ENCODE measurements around the gene NLRP13. TPM values are rescaled to one million over a fixed set of nuclear protein-coding genes. Genes with fewer than 3 reads are reported as not detected.
"Not testable (repeated sequence)": the region's sequence is repeated elsewhere in the genome, so short reads cannot be mapped to it uniquely, and the experiment has no call there.

The NLRP13 gene
- total RNA-seq, 1 experiment from 2014 or later, result not detected

- Histone ChIP-seq H3K36me3 (ENCODE audit: control insufficient read depth, insufficient read depth, low read length) (no peaks in the 10 kb centered on the region), H3K27me3 (ENCODE audit: control insufficient read depth, insufficient read depth, low read length) (no peaks in the 10 kb centered on the region), H3K27ac (ENCODE audit: low read length) (no peak overlapping the region), H3K4me3 (ENCODE audit: low read depth in 2 of 2, low read length in 2 of 2) (no peak overlapping the region), H3K9me3 (ENCODE audit: control insufficient read depth, insufficient read depth, low read depth, low read length) (no peaks in the 10 kb centered on the region), H3K4me1 (ENCODE audit: control insufficient read depth, insufficient read depth, low read length) (peaks cover 7% of the 10 kb centered on the region)
- ATAC-seq (peak; percentile 53), DNase-seq (ENCODE audit: low read depth, low spot score) (no peak)
- TF ChIP-seq POLR2AphosphoS5 (IDR thresholded peaks at IDR 0.05; ENCODE audit: low read depth, low read length) (no peak), SIN3A (IDR thresholded peaks at IDR 0.05; ENCODE audit: borderline replicate concordance, insufficient read depth, low read depth, low read length) (no peak), REST (IDR thresholded peaks at IDR 0.05; ENCODE audit: insufficient read depth in 1 of 2, low read depth in 2 of 2, low read length in 1 of 2) (no peak), TCF7L2 (IDR thresholded peaks at IDR 0.05; ENCODE audit: low read depth, low read length) (no peak), CTCF (IDR thresholded peaks at IDR 0.05) (no peak)
- CTCF ChIA-PET, result no interaction called here
- in situ Hi-C loops (cut with HindIII; ENCODE audit: low pct_unique_long_range_greater_than_20kb, low sequenced_read_pairs), result no loop called here
- BruUV-seq (replicated peaks), result no TSS peak
- POLR2A ChIA-PET, result no interaction called here
- intact Hi-C loops (cut with micrococcal nuclease; ENCODE audit: unreplicated experiment), result no loop called here
These were observed 24.3 kb upstream of the NLRP13 start for GRCh38 chr19:55956431-55956830.

- CTCF ChIA-PET; DNase-seq (ENCODE audit: low read depth, low spot score); H3K4me3 ChIP-seq (ENCODE audit: low read depth in 2 of 2, low read length in 2 of 2); POLR2A ChIA-PET; H3K9me3 ChIP-seq (ENCODE audit: control insufficient read depth, insufficient read depth, low read depth, low read length); ATAC-seq; H3K27me3 ChIP-seq (ENCODE audit: control insufficient read depth, insufficient read depth, low read length); in situ Hi-C loops (cut with HindIII; ENCODE audit: low pct_unique_long_range_greater_than_20kb, low sequenced_read_pairs); BruUV-seq (replicated peaks); H3K36me3 ChIP-seq (ENCODE audit: control insufficient read depth, insufficient read depth, low read length); H3K27ac ChIP-seq (ENCODE audit: low read length); H3K4me1 ChIP-seq (ENCODE audit: control insufficient read depth, insufficient read depth, low read length); intact Hi-C loops (cut with micrococcal nuclease; ENCODE audit: unreplicated experiment): not testable (repeated sequence)
These were observed 18.4 kb upstream of the NLRP13 start for GRCh38 chr19:55950566-55950965.

GRCh38 chr19:55947532-55947931, 15.4 kb upstream of the NLRP13 start, which contains the start of gene NLRP8:
Gene NLRP8 (plus strand): TSS chr19:55947832.
- H3K27ac ChIP-seq (ENCODE audit: low read length), result no peak within 1 kb of the TSS
- intact Hi-C loops (cut with micrococcal nuclease; ENCODE audit: unreplicated experiment) (no loop called here), in situ Hi-C loops (cut with HindIII; ENCODE audit: low pct_unique_long_range_greater_than_20kb, low sequenced_read_pairs) (no loop called here)
- no peaks in the 10 kb centered on the region for H3K27me3 ChIP-seq (ENCODE audit: control insufficient read depth, insufficient read depth, low read length)
- ChIA-PET CTCF (no interaction called here), POLR2A (no interaction called here)
- H3K4me3 ChIP-seq (ENCODE audit: low read depth in 2 of 2, low read length in 2 of 2), result no peak within 1 kb of the TSS
- H3K9me3 ChIP-seq (ENCODE audit: control insufficient read depth, insufficient read depth, low read depth, low read length), result no peaks in the 10 kb centered on the region
- TF ChIP-seq TCF7L2 (IDR thresholded peaks at IDR 0.05; ENCODE audit: low read depth, low read length) (no peak), POLR2AphosphoS5 (IDR thresholded peaks at IDR 0.05; ENCODE audit: low read depth, low read length) (no peak), CTCF (IDR thresholded peaks at IDR 0.05) (no peak), SIN3A (IDR thresholded peaks at IDR 0.05; ENCODE audit: borderline replicate concordance, insufficient read depth, low read depth, low read length) (no peak), REST (IDR thresholded peaks at IDR 0.05; ENCODE audit: insufficient read depth in 1 of 2, low read depth in 2 of 2, low read length in 1 of 2) (no peak)
- no peaks in the 10 kb centered on the region for H3K36me3 ChIP-seq (ENCODE audit: control insufficient read depth, insufficient read depth, low read length)
- H3K4me1 ChIP-seq (ENCODE audit: control insufficient read depth, insufficient read depth, low read length), result no peaks in the 10 kb centered on the region
- no peak for ATAC-seq
- DNase-seq (ENCODE audit: low read depth, low spot score), result no peak
- BruUV-seq (replicated peaks), result no TSS peak

Data from Panc1 (cell line).